ENCODE data around the gene TSR1. TPM values are rescaled to one million over a fixed set of nuclear protein-coding genes. Genes with fewer than 3 reads are reported as not detected.

Gene TSR1
- total and polyA plus RNA-seq, 2 donors (not counting 1 experiment from before 2014, with no cell fraction given): 10.2 to 31.5 TPM

- H3K4me1 ChIP-seq (ENCODE audit: control insufficient read depth in 2 of 2, insufficient read depth in 2 of 2, low read length in 2 of 2): no peaks in the 10 kb centered on the region
- ATAC-seq (ENCODE audit: low read depth) (no peak), DNase-seq (no peak)
- H3K27me3 ChIP-seq (replicated peaks in 1 of 4; ENCODE audit: control extremely low read depth in 1 of 4, control insufficient read depth in 3 of 4, insufficient read depth in 4 of 4, low read length in 3 of 4): no peaks in the 10 kb centered on the region
- no peak overlapping the region for H3K4me2 ChIP-seq (replicated peaks; ENCODE audit: low read depth, low read length, poor library complexity, severe bottlenecking)
- H3K4me1 Mint-ChIP-seq: no peaks in the 10 kb centered on the region
- H3K9ac ChIP-seq (ENCODE audit: low read length): no peak overlapping the region
- no peak overlapping the region for H3K27ac ChIP-seq (ENCODE audit: low read length in 2 of 2)
- no peak overlapping the region for H2AFZ ChIP-seq (ENCODE audit: insufficient read depth, low read depth, low read length, poor library complexity, severe bottlenecking)
- no peaks in the 10 kb centered on the region for H3K9me3 Mint-ChIP-seq (ENCODE audit: insufficient read depth)
- intact Hi-C loops (cut with micrococcal nuclease): no loop called here
- H3K36me3 ChIP-seq (replicated peaks in 1 of 2; ENCODE audit: control extremely low read depth in 1 of 2, control insufficient read depth in 1 of 2, extremely low read depth in 1 of 2, insufficient read depth in 2 of 2, low read length in 1 of 2): peaks cover 0 to 7% of the 10 kb centered on the region in 2 experiments
- TF ChIP-seq CTCF (IDR thresholded peaks at IDR 0.05) (no peak), EZH2 (IDR thresholded peaks at IDR 0.05; ENCODE audit: borderline replicate concordance, insufficient read depth, low read depth, low read length, poor library complexity, severe bottlenecking) (no peak)
- H3K4me3 Mint-ChIP-seq: no peak overlapping the region
- H3K79me2 ChIP-seq (ENCODE audit: control insufficient read depth, insufficient read depth, low read length): no peaks in the 10 kb centered on the region
- ChIA-PET POLR2A (no interaction called here), CTCF (interaction anchor here (2.3 kb wide), 1 partner anchor 10 kb away, joined by 13 read pairs; no protein-coding TSS in a partner anchor)
- WGBS (ENCODE audit: insufficient coverage): 97% methylated on average over 18 of the region's 18 CpGs
- H3K27ac Mint-ChIP-seq: no peak overlapping the region
- H3K4me3 ChIP-seq (ENCODE audit: control extremely low read depth in 1 of 5, extremely low read depth in 1 of 5, insufficient read depth in 1 of 5, low read depth in 2 of 5, low read length in 4 of 5): no peak overlapping the region
- no peaks in the 10 kb centered on the region for H3K27me3 Mint-ChIP-seq
- no peaks in the 10 kb centered on the region for H4K20me1 ChIP-seq (ENCODE audit: control insufficient read depth, insufficient read depth, low read length, poor library complexity, severe bottlenecking)
- no peaks in the 10 kb centered on the region for H3K9me3 ChIP-seq (ENCODE audit: control extremely low read depth in 1 of 3, control insufficient read depth in 2 of 3, insufficient read depth in 1 of 3, low read length in 2 of 3)
These were observed 36.9 kb upstream of the TSR1 start for GRCh38 chr17:2373179-2373578.

GRCh38 chr17:2372681-2373080, 36.4 kb upstream of the TSR1 start:
- intact Hi-C loops (cut with micrococcal nuclease): no loop called here

More at GRCh38 chr17:2372681-2373080, 36.4 kb upstream of the TSR1 start:
- no peak overlapping the region for H3K4me3 ChIP-seq (ENCODE audit: control extremely low read depth in 1 of 5, extremely low read depth in 1 of 5, insufficient read depth in 1 of 5, low read depth in 2 of 5, low read length in 4 of 5)
- Mint-ChIP-seq H3K4me1 (no peaks in the 10 kb centered on the region), H3K27me3 (no peaks in the 10 kb centered on the region), H3K4me3 (no peak overlapping the region), H3K9me3 (ENCODE audit: insufficient read depth) (no peaks in the 10 kb centered on the region), H3K27ac (no peak overlapping the region)
- H3K79me2 ChIP-seq (ENCODE audit: control insufficient read depth, insufficient read depth, low read length): no peaks in the 10 kb centered on the region
- POLR2A ChIA-PET: no interaction called here
- no peaks in the 10 kb centered on the region for H3K9me3 ChIP-seq (ENCODE audit: control extremely low read depth in 1 of 3, control insufficient read depth in 2 of 3, insufficient read depth in 1 of 3, low read length in 2 of 3)
- DNase-seq (no peak), ATAC-seq (ENCODE audit: low read depth) (no peak)
- no peak overlapping the region for H2AFZ ChIP-seq (ENCODE audit: insufficient read depth, low read depth, low read length, poor library complexity, severe bottlenecking)
- CTCF ChIA-PET: interaction anchor here (2.3 kb wide), 1 partner anchor 10 kb away, joined by 13 read pairs; no protein-coding TSS in a partner anchor
- no peak overlapping the region for H3K27ac ChIP-seq (ENCODE audit: low read length in 2 of 2)
- TF ChIP-seq EZH2 (IDR thresholded peaks at IDR 0.05; ENCODE audit: borderline replicate concordance, insufficient read depth, low read depth, low read length, poor library complexity, severe bottlenecking) (no peak), CTCF (IDR thresholded peaks at IDR 0.05) (no peak)
- no peak overlapping the region for H3K4me2 ChIP-seq (replicated peaks; ENCODE audit: low read depth, low read length, poor library complexity, severe bottlenecking)
- H3K36me3 ChIP-seq (replicated peaks in 1 of 2; ENCODE audit: control extremely low read depth in 1 of 2, control insufficient read depth in 1 of 2, extremely low read depth in 1 of 2, insufficient read depth in 2 of 2, low read length in 1 of 2): peaks cover 0 to 7% of the 10 kb centered on the region in 2 experiments
- H4K20me1 ChIP-seq (ENCODE audit: control insufficient read depth, insufficient read depth, low read length, poor library complexity, severe bottlenecking): no peaks in the 10 kb centered on the region
- no peaks in the 10 kb centered on the region for H3K27me3 ChIP-seq (replicated peaks in 1 of 4; ENCODE audit: control extremely low read depth in 1 of 4, control insufficient read depth in 3 of 4, insufficient read depth in 4 of 4, low read length in 3 of 4)
- H3K9ac ChIP-seq (ENCODE audit: low read length): no peak overlapping the region
- no peaks in the 10 kb centered on the region for H3K4me1 ChIP-seq (ENCODE audit: control insufficient read depth in 2 of 2, insufficient read depth in 2 of 2, low read length in 2 of 2)
- WGBS (ENCODE audit: insufficient coverage): 97% methylated on average over 16 of the region's 16 CpGs

All from B cell (primary cell).